DND-41 (cell line): ENCODE results near the gene EPM2A.

Source experiments
- ATAC-seq: fragments of 200-7000 bp; cut with Tn5 transposase; 3 replicates; pipeline ENCODE4 v1.9.1; 2021; ENCODE audit warnings: low read depth; ENCODE audit not compliant: insufficient read depth
- DNase-seq: peaks from one replicate; pipeline ENCODE4 v3.0.0-alpha.2; 2020
- H2AFZ ChIP-seq: 2 replicates; pipeline ENCODE4 v1.6.0; 2012; ENCODE audit warnings: low read depth, low read length
- H3K27ac ChIP-seq: 2 replicates; pipeline ENCODE4 v1.5.1; 2012; ENCODE audit warnings: low read length, inconsistent platforms
- H3K27me3 ChIP-seq: fragments of 200-600 bp; sonication (generic); 2 replicates; pipeline ENCODE4 v1.6.0; 2012; ENCODE audit warnings: low read length, mild to moderate bottlenecking, inconsistent platforms; ENCODE audit not compliant: insufficient read depth, poor library complexity
- H3K36me3 ChIP-seq: 2 replicates; pipeline ENCODE4 v1.5.1; 2012; ENCODE audit warnings: low read length, inconsistent platforms; ENCODE audit not compliant: insufficient read depth
- H3K4me1 ChIP-seq: 2 replicates; pipeline ENCODE4 v1.5.1; 2012; ENCODE audit warnings: mild to moderate bottlenecking, low read length; ENCODE audit not compliant: insufficient read depth
- H3K4me2 ChIP-seq: 2 replicates; pipeline ENCODE4 v1.6.0; 2012; ENCODE audit warnings: mild to moderate bottlenecking, moderate library complexity, low read length, inconsistent platforms; ENCODE audit not compliant: insufficient read depth
- H3K4me3 ChIP-seq, 2 experiments: fragments of 200-600 bp in 1 of 2; shearing (Covaris generic) in 1 of 2; 2 replicates each; pipeline ENCODE4 v1.5.1; 2012 to 2016; ENCODE audit warnings: inconsistent platforms in 2 of 2, low read length in 2 of 2, mild to moderate bottlenecking in 2 of 2, low read depth in 1 of 2, moderate library complexity in 1 of 2
- H3K79me2 ChIP-seq: 2 replicates; pipeline ENCODE4 v1.6.0; 2012; ENCODE audit warnings: low read length, inconsistent platforms; ENCODE audit not compliant: insufficient read depth
- H3K9ac ChIP-seq: 2 replicates; pipeline ENCODE4 v1.6.0; 2012; ENCODE audit warnings: low read depth, mild to moderate bottlenecking, inconsistent platforms, low read length, moderate library complexity
- H3K9me3 ChIP-seq: 2 replicates; pipeline ENCODE4 v1.5.1; 2012; ENCODE audit warnings: low read length, moderate library complexity, mild to moderate bottlenecking, inconsistent platforms; ENCODE audit not compliant: insufficient read depth, severe bottlenecking
- H4K20me1 ChIP-seq: 2 replicates; pipeline ENCODE4 v1.6.0; 2012; ENCODE audit warnings: low read length; ENCODE audit not compliant: insufficient read depth
- CTCF ChIP-seq: IDR thresholded peaks from 2 replicates; pipeline ENCODE4 v1.5.1; 2012; ENCODE audit warnings: borderline replicate concordance, low read length, moderate library complexity, mild to moderate bottlenecking; ENCODE audit not compliant: poor library complexity, severe bottlenecking; ENCODE audit errors: extremely low read depth
- EZH2 ChIP-seq: IDR thresholded peaks from 3 replicates; pipeline ENCODE4 v1.6.1; 2012; ENCODE audit warnings: borderline replicate concordance, low read depth, mild to moderate bottlenecking, moderate library complexity, low read length, inconsistent platforms; ENCODE audit not compliant: severe bottlenecking

The EPM2A gene

GRCh38 chr6:145609521-145609920 is 125.8 kb downstream of the EPM2A start:
- Histone ChIP-seq H4K20me1 (no peaks in the 10 kb centered on the region), H3K79me2 (no peaks in the 10 kb centered on the region), H3K4me1 (no peaks in the 10 kb centered on the region), H3K36me3 (no peaks in the 10 kb centered on the region), H3K9ac (no peak overlapping the region), H3K9me3 (no peaks in the 10 kb centered on the region), H3K4me3 (no peak overlapping the region), H3K27ac (no peak overlapping the region), H3K4me2 (no peak overlapping the region), H2AFZ (no peak overlapping the region), H3K27me3 (no peaks in the 10 kb centered on the region)
- no peak for TF ChIP-seq EZH2
- TF ChIP-seq CTCF = no peak
- ATAC-seq = no peak
- DNase-seq = no peak

- Histone ChIP-seq H3K9me3 (no peaks in the 10 kb centered on the region), H2AFZ (no peak overlapping the region), H3K27ac (no peak overlapping the region), H3K36me3 (no peaks in the 10 kb centered on the region), H3K4me2 (no peak overlapping the region), H3K4me1 (no peaks in the 10 kb centered on the region), H4K20me1 (no peaks in the 10 kb centered on the region), H3K27me3 (no peaks in the 10 kb centered on the region), H3K9ac (no peak overlapping the region), H3K4me3 (no peak overlapping the region), H3K79me2 (no peaks in the 10 kb centered on the region)
- DNase-seq (no peak), ATAC-seq (no peak)
- TF ChIP-seq EZH2 (no peak), CTCF (no peak)
Measured at GRCh38 chr6:145608850-145609249, 126.5 kb downstream of the EPM2A start.

- ATAC-seq = no peak
- H2AFZ ChIP-seq = no peak overlapping the region
- TF ChIP-seq CTCF (no peak), EZH2 (no peak)
- no peak overlapping the region for H3K9ac ChIP-seq
- no peaks in the 10 kb centered on the region for H3K27me3 ChIP-seq
- no peak for DNase-seq
- no peaks in the 10 kb centered on the region for H3K4me1 ChIP-seq
- H3K9me3 ChIP-seq = no peaks in the 10 kb centered on the region
- no peaks in the 10 kb centered on the region for H3K36me3 ChIP-seq
- no peak overlapping the region for H3K4me3 ChIP-seq
- no peak overlapping the region for H3K27ac ChIP-seq
- H3K4me2 ChIP-seq = no peak overlapping the region
- H3K79me2 ChIP-seq = no peaks in the 10 kb centered on the region
- H4K20me1 ChIP-seq = no peaks in the 10 kb centered on the region
Measured at GRCh38 chr6:145603991-145604390, 131.3 kb downstream of the EPM2A start.

GRCh38 chr6:145603424-145603833 is 131.9 kb downstream of the EPM2A start:
- no peak overlapping the region for H3K9ac ChIP-seq
- H3K4me3 ChIP-seq = no peak overlapping the region
- no peaks in the 10 kb centered on the region for H3K4me1 ChIP-seq
- ATAC-seq (no peak), DNase-seq (no peak)
- no peaks in the 10 kb centered on the region for H3K36me3 ChIP-seq
- H3K27me3 ChIP-seq = no peaks in the 10 kb centered on the region
- H3K9me3 ChIP-seq = no peaks in the 10 kb centered on the region
- no peaks in the 10 kb centered on the region for H3K79me2 ChIP-seq
- H4K20me1 ChIP-seq = no peaks in the 10 kb centered on the region
- no peak overlapping the region for H3K27ac ChIP-seq
- H3K4me2 ChIP-seq = no peak overlapping the region
- H2AFZ ChIP-seq = no peak overlapping the region
- TF ChIP-seq EZH2 (no peak), CTCF (no peak)
